Measurements from ENCODE around the gene TPSAB1.

Gene TPSAB1

GRCh38 chr16:1271724-1272413, 31.4 kb downstream of the TPSAB1 start:
- peak; percentile 35 to 76 for DNase-seq

- DNase-seq: no peak
Observed at GRCh38 chr16:1272453-1273198, 32.1 kb downstream of the TPSAB1 start.

GRCh38 chr16:1273816-1274215, 33.3 kb downstream of the TPSAB1 start:
- DNase-seq: no peak

GRCh38 chr16:1274767-1275166, 34.3 kb downstream of the TPSAB1 start:
- no peak for DNase-seq

- DNase-seq: no peak
Observed at GRCh38 chr16:1275791-1276579, 35.5 kb downstream of the TPSAB1 start.

GRCh38 chr16:1276580-1276878, 36.0 kb downstream of the TPSAB1 start:
- no peak for DNase-seq

- DNase-seq: no peak
Observed at GRCh38 chr16:1277151-1277598, 36.7 kb downstream of the TPSAB1 start.

GRCh38 chr16:1277617-1278282, 37.2 kb downstream of the TPSAB1 start:
- DNase-seq: no peak

- no peak for DNase-seq
Observed at GRCh38 chr16:1278477-1278876, 38.0 kb downstream of the TPSAB1 start.

GRCh38 chr16:1279081-1279944, 38.8 kb downstream of the TPSAB1 start:
- no peak for DNase-seq

GRCh38 chr16:1279945-1280589, 39.6 kb downstream of the TPSAB1 start:
- no peak for DNase-seq

GRCh38 chr16:1280783-1281182, 40.3 kb downstream of the TPSAB1 start:
- DNase-seq: no peak

GRCh38 chr16:1281517-1281916, 41.0 kb downstream of the TPSAB1 start:
- DNase-seq: no peak

- no peak for DNase-seq
Observed at GRCh38 chr16:1282324-1282973, 41.9 kb downstream of the TPSAB1 start.

GRCh38 chr16:1283296-1283695, 42.8 kb downstream of the TPSAB1 start:
- DNase-seq: no peak

GRCh38 chr16:1283996-1284616, 43.6 kb downstream of the TPSAB1 start:
- peak in 1 of 2 experiments; percentile 28 for DNase-seq

- peak in 1 of 2 experiments; percentile 26 for DNase-seq
Observed at GRCh38 chr16:1285669-1286512, 45.4 kb downstream of the TPSAB1 start.

- DNase-seq: no peak
Observed at GRCh38 chr16:1286513-1287094, 46.1 kb downstream of the TPSAB1 start.

GRCh38 chr16:1287982-1288670, 47.6 kb downstream of the TPSAB1 start:
- DNase-seq: peak in 1 of 2 experiments; percentile 25
